GM18499 (cell line): ENCODE data around the gene HELZ.
"Not testable (repeated sequence)": the region's sequence is repeated elsewhere in the genome, so short reads cannot be mapped to it uniquely, and the experiment has no call there.

ENCODE experiments used
- ATAC-seq: cut with Tn5 transposase; IDR thresholded peaks from one replicate; pipeline ENCODE4 v1.9.1; 2021; ENCODE audit warnings: moderate number of reproducible peaks; ENCODE audit not compliant: insufficient read depth, unreplicated experiment

HELZ gene

GRCh38 chr17:67125417-67125816 lies 119.6 kb downstream of the HELZ start:
- ATAC-seq = no peak

- no peak for ATAC-seq
Observed at GRCh38 chr17:67124450-67125148, 120.4 kb downstream of the HELZ start.

- no peak for ATAC-seq
Observed at GRCh38 chr17:67123699-67124098, 121.3 kb downstream of the HELZ start.

GRCh38 chr17:67121316-67121891 lies 123.6 kb downstream of the HELZ start:
- ATAC-seq = no peak

GRCh38 chr17:67119102-67119501 lies 125.9 kb downstream of the HELZ start:
- no peak for ATAC-seq

- no peak for ATAC-seq
Observed at GRCh38 chr17:67116045-67116575, 128.9 kb downstream of the HELZ start.

GRCh38 chr17:67115401-67115800 lies 129.6 kb downstream of the HELZ start:
- no peak for ATAC-seq

GRCh38 chr17:67113486-67113885 lies 131.5 kb downstream of the HELZ start:
- ATAC-seq = no peak

- no peak for ATAC-seq
Observed at GRCh38 chr17:67111808-67112207, 133.2 kb downstream of the HELZ start.

- ATAC-seq = no peak
Observed at GRCh38 chr17:67111327-67111726, 133.7 kb downstream of the HELZ start.

- ATAC-seq = no peak
Observed at GRCh38 chr17:67110619-67111018, 134.4 kb downstream of the HELZ start.

- ATAC-seq = no peak
Observed at GRCh38 chr17:67109111-67109510, 135.9 kb downstream of the HELZ start.

GRCh38 chr17:67107811-67108775 lies 136.9 kb downstream of the HELZ start:
- ATAC-seq = no peak

- ATAC-seq = no peak
Observed at GRCh38 chr17:67107171-67107570, 137.8 kb downstream of the HELZ start.

GRCh38 chr17:67105213-67105612 lies 139.8 kb downstream of the HELZ start:
- ATAC-seq = no peak

GRCh38 chr17:67104641-67105040 lies 140.4 kb downstream of the HELZ start:
- not testable (repeated sequence) for ATAC-seq

- ATAC-seq = no peak
Observed at GRCh38 chr17:67098006-67098405, 147.0 kb downstream of the HELZ start.

- no peak for ATAC-seq
Observed at GRCh38 chr17:67096609-67097008, 148.4 kb downstream of the HELZ start.

- no peak for ATAC-seq
Observed at GRCh38 chr17:67095803-67096202, 149.2 kb downstream of the HELZ start.

GRCh38 chr17:67095291-67095690 lies 149.7 kb downstream of the HELZ start:
- ATAC-seq = not testable (repeated sequence)

GRCh38 chr17:67093348-67093747 lies 151.6 kb downstream of the HELZ start:
- no peak for ATAC-seq
